SU-DHL-6 (cell line): Measurements from ENCODE around the gene KIF1C.

Experiments
- H2AFZ ChIP-seq: fragments of 200-600 bp; sonication (generic); 2 replicates; pipeline ENCODE4 v1.6.1; 2014; ENCODE audit warnings: low read depth, mild to moderate bottlenecking, moderate library complexity, mixed read lengths, antibody characterized with exemption, low read length; ENCODE audit not compliant: severe bottlenecking
- H3F3A ChIP-seq: fragments of 200-600 bp; shearing (Covaris generic); 2 replicates; pipeline ENCODE4 v1.6.0; 2016; ENCODE audit warnings: antibody characterized with exemption, mild to moderate bottlenecking; ENCODE audit not compliant: insufficient read depth
- H3K27ac ChIP-seq: fragments of 200-600 bp; sonication (generic); 2 replicates; pipeline ENCODE4 v1.5.1; 2016; ENCODE audit warnings: low read depth, mild to moderate bottlenecking, low read length, moderate library complexity, mixed read lengths
- H3K27me3 ChIP-seq: fragments of 200-600 bp; sonication (generic), shearing (Covaris generic); 2 replicates; pipeline ENCODE4 v1.6.0; 2014; ENCODE audit warnings: mild to moderate bottlenecking, low read length
- H3K36me3 ChIP-seq: fragments of 200-600 bp; sonication (generic); 2 replicates; pipeline ENCODE4 v1.6.1; 2014; ENCODE audit warnings: mild to moderate bottlenecking, low read length, mixed read lengths
- H3K4me2 ChIP-seq: fragments of 300-600, 200-600 bp; shearing (Covaris generic), sonication (generic); 2 replicates; pipeline ENCODE4 v1.6.0; 2014; ENCODE audit warnings: low read length, low read depth, mild to moderate bottlenecking; ENCODE audit not compliant: poor library complexity, severe bottlenecking
- H3K4me3 ChIP-seq: fragments of 200-600 bp; sonication (generic); 2 replicates; pipeline ENCODE4 v1.5.1; 2014; ENCODE audit warnings: antibody characterized with exemption, low read length, mild to moderate bottlenecking, mixed read lengths; ENCODE audit not compliant: insufficient read depth, poor library complexity, severe bottlenecking
- H3K79me2 ChIP-seq: fragments of 200-600 bp; sonication (generic); 2 replicates; pipeline ENCODE4 v1.6.1; 2014; ENCODE audit warnings: mild to moderate bottlenecking, low read length, moderate library complexity; ENCODE audit not compliant: insufficient read depth
- H3K9ac ChIP-seq: fragments of 200-600 bp; sonication (generic); 2 replicates; pipeline ENCODE4 v1.7.0; 2014; ENCODE audit warnings: mild to moderate bottlenecking, low read length
- H3K9me2 ChIP-seq: fragments of 200-600 bp; sonication (generic); replicated peaks from 2 replicates; pipeline ENCODE4 v1.6.1; 2014; ENCODE audit warnings: low read length; ENCODE audit not compliant: insufficient read depth
- H3K9me3 ChIP-seq: fragments of 200-600 bp; sonication (generic); 2 replicates; pipeline ENCODE4 v1.6.1; 2014; ENCODE audit warnings: low read length, mixed read lengths; ENCODE audit not compliant: insufficient read depth
- H4K20me1 ChIP-seq: fragments of 200-600 bp; sonication (generic); 2 replicates; pipeline ENCODE4 v1.6.1; 2014; ENCODE audit warnings: low read depth, mild to moderate bottlenecking, antibody characterized with exemption, low read length, moderate library complexity, mixed read lengths
- EZH2phosphoT487 ChIP-seq: fragments of 200-600 bp; sonication (generic), shearing (Covaris generic); conservative IDR thresholded peaks from 2 replicates; pipeline ENCODE4 v1.6.1; 2018; ENCODE audit warnings: mild to moderate bottlenecking, antibody characterized with exemption, low read length, moderate library complexity, mixed read lengths
- TF ChIP-seq, protein P1 (sequence below): fragments of 200-600 bp; sonication (generic); IDR thresholded peaks from one replicate; pipeline ENCODE4 v1.5.1; 2017; ENCODE audit warnings: antibody characterized with exemption, mild to moderate bottlenecking, low read length, moderate library complexity; ENCODE audit not compliant: insufficient read depth, poor library complexity, severe bottlenecking

KIF1C gene

DNA sequence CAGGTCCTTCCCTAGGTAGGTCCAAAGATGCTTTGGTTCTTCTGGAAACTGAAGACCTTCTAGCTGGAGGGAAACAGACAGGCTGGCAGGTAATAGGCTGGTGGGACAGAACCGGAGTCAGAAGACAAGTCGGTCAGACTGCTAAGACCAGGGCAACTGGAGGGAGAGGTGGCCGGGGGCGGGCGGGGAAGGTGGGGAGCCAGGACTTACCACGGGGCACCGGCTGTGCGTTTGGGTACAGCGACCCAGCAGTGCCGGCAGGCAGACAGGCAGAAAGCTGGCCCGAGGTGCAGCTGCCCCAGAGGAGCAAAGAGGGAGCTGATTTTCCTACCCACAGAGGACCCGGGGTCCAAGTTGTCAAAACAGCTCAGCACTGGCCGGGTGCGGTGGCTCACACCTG lies 36.9 kb downstream of the KIF1C start:
- H3K27ac ChIP-seq = no peak overlapping the region
- H3K4me3 ChIP-seq = no peak overlapping the region
- H3K4me2 ChIP-seq = no peak overlapping the region
- TF ChIP-seq EZH2phosphoT487 = no peak
- TF ChIP-seq, protein P1, sequence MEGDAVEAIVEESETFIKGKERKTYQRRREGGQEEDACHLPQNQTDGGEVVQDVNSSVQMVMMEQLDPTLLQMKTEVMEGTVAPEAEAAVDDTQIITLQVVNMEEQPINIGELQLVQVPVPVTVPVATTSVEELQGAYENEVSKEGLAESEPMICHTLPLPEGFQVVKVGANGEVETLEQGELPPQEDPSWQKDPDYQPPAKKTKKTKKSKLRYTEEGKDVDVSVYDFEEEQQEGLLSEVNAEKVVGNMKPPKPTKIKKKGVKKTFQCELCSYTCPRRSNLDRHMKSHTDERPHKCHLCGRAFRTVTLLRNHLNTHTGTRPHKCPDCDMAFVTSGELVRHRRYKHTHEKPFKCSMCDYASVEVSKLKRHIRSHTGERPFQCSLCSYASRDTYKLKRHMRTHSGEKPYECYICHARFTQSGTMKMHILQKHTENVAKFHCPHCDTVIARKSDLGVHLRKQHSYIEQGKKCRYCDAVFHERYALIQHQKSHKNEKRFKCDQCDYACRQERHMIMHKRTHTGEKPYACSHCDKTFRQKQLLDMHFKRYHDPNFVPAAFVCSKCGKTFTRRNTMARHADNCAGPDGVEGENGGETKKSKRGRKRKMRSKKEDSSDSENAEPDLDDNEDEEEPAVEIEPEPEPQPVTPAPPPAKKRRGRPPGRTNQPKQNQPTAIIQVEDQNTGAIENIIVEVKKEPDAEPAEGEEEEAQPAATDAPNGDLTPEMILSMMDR = no peak
- no peak overlapping the region for H3K9ac ChIP-seq
- no peak overlapping the region for H2AFZ ChIP-seq
- H4K20me1 ChIP-seq = no peaks in the 10 kb centered on the region
- H3K36me3 ChIP-seq = no peaks in the 10 kb centered on the region
- no peaks in the 10 kb centered on the region for H3K9me3 ChIP-seq
- no peaks in the 10 kb centered on the region for H3K27me3 ChIP-seq
- peaks cover 5% of the 10 kb centered on the region; the same call in 1 of the 2 replicates for H3F3A ChIP-seq
- H3K79me2 ChIP-seq = no peaks in the 10 kb centered on the region
- no peaks in the 10 kb centered on the region for H3K9me2 ChIP-seq

DNA sequence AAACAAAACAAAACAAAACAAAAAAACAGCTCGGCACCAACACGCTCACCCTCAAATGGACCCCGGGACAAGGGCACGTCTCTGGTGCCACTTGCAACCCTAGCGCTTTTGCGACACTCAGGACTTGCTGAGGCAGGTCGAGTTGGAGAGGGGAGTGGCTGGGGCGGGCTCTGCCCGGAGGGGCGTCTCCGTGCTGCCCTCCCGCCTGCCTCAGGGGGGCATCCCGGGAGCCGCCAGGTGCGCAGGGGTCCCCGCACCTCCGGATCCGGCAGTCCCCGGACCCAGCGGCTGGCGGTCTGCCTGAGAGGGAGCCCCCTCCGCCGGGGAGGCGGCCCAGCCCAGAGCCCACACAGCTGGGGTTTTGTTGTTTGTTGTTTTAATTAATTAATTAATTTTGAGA lies 37.6 kb downstream of the KIF1C start, which contains the start of gene SLC52A1:
Gene SLC52A1, minus strand, starts transcription at position 112 of the 400 bp plus-strand sequence. CDS start 820 bp downstream, outside the sequence.
- no peaks in the 10 kb centered on the region for H3K27me3 ChIP-seq
- no peaks in the 10 kb centered on the region for H4K20me1 ChIP-seq
- no peaks in the 10 kb centered on the region for H3K79me2 ChIP-seq
- H3F3A ChIP-seq = peaks cover 5% of the 10 kb centered on the region; the same call in 1 of the 2 replicates
- H3K9ac ChIP-seq = no peak within 1 kb of the TSS
- TF ChIP-seq, protein P1 = no peak
- no peak for TF ChIP-seq EZH2phosphoT487
- no peaks in the 10 kb centered on the region for H3K9me2 ChIP-seq
- no peak within 1 kb of the TSS for H3K27ac ChIP-seq
- no peaks in the 10 kb centered on the region for H3K9me3 ChIP-seq
- no peak within 1 kb of the TSS for H2AFZ ChIP-seq
- H3K4me2 ChIP-seq = no peak within 1 kb of the TSS
- H3K4me3 ChIP-seq = no peak within 1 kb of the TSS
- no peaks in the 10 kb centered on the region for H3K36me3 ChIP-seq

DNA sequence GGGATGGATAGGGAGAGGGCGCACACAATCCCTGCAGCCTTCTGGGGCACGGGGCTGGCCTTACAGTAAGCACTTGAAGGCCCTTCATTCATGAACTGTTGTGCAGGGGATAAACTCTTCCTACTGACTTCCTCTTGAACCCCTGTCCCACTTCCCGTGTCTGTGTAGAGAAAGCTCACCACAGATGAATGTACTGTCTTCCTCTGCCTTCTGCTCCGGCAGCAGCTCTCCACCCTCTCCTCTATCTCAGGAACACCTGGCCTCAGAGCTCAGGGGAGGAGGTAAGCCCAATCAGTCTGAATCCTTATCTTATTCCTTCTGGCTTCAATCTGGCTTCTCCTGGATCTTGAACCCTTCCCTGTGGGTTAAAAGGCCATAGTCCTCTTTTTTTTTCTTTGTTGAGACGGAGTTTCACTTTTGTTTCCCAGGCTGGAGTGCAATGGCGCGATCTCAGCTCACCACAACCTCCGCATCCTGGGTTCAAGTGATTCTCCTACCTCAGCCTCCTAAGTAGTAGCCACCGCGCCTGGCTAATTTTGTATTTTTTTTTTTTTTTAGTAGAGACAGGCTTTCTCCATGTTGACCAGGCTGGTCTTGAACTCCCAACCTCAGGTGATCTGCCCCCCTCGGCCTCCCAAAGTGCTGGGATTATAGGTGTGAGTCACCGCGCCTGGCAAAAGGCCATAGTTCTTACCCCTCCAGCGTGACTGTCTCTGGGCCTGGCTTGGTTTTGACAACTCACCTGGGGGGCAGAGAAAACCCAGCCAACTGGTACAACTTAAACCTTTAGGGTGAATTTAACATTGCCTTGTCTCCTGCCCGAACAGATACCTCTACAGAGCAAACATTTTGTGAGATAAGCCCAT lies 44.6 kb downstream of the KIF1C start:
- no peaks in the 10 kb centered on the region for H3F3A ChIP-seq
- H4K20me1 ChIP-seq = no peaks in the 10 kb centered on the region
- no peaks in the 10 kb centered on the region for H3K27me3 ChIP-seq
- no peaks in the 10 kb centered on the region for H3K79me2 ChIP-seq
- no peaks in the 10 kb centered on the region for H3K36me3 ChIP-seq
- H3K9ac ChIP-seq = no peak overlapping the region
- TF ChIP-seq EZH2phosphoT487 = no peak
- TF ChIP-seq, protein P1 = no peak
- H3K9me2 ChIP-seq = no peaks in the 10 kb centered on the region
- H3K4me2 ChIP-seq = no peak overlapping the region
- H2AFZ ChIP-seq = no peak overlapping the region
- H3K4me3 ChIP-seq = no peak overlapping the region
- no peaks in the 10 kb centered on the region for H3K9me3 ChIP-seq
- H3K27ac ChIP-seq = no peak overlapping the region
